Right atrium auricular region (tissue), 2 donors: Measurements from ENCODE around the gene FNDC4. TPM values are rescaled to one million over a fixed set of nuclear protein-coding genes. Genes with fewer than 3 reads are reported as not detected.

Experiments
- DNase-seq: peaks from one replicate; pipeline ENCODE4 v3.0.0-alpha.2; 2019; ENCODE audit warnings: low spot score
- H3K27ac ChIP-seq, 2 donors: fragments of 200-600 bp; sonication (generic); 1 replicate in 1 of 2; 2 replicates in 1 of 2; pipeline ENCODE4 v1.5.1; 2016 to 2019
- H3K27me3 ChIP-seq, 2 donors: fragments of 200-600 bp; sonication (generic); one replicate each; pipeline versions ENCODE4 v1.5.1 to v1.6.0; 2017 to 2019
- H3K36me3 ChIP-seq: fragments of 200-600 bp; sonication (generic); one replicate; pipeline ENCODE4 v1.5.1; 2016
- H3K4me1 ChIP-seq, 2 donors: fragments of 200-600 bp; sonication (generic); one replicate each; pipeline versions ENCODE4 v1.5.1 to v1.6.0; 2017 to 2019
- H3K4me3 ChIP-seq, 2 donors: fragments of 200-600 bp; sonication (generic); 1 replicate in 1 of 2; 2 replicates in 1 of 2; pipeline ENCODE4 v1.5.1; 2017 to 2019; ENCODE audit warnings: mild to moderate bottlenecking in 1 of 2, moderate library complexity in 1 of 2
- H3K9me3 ChIP-seq, 2 donors: fragments of 200-600 bp; sonication (generic); one replicate each; pipeline ENCODE4 v1.5.1; 2019
- CTCF ChIP-seq, 2 donors: fragments of 200-600 bp; sonication (generic); IDR thresholded peaks; one replicate each; pipeline ENCODE4 v1.5.1; 2019; ENCODE audit warnings: antibody characterized with exemption in 2 of 2
- total RNA-seq, 2 donors: library from RNA; depleted of rRNA; stranded (reverse); fragments of >200 nt; gene quantifications; one replicate each; pipeline ENCODE4 v1.1.0, GENCODE V29; 2016

The FNDC4 gene
- total RNA-seq, 2 donors from 2014 or later, result 2.2 to 19.3 TPM

DNA sequence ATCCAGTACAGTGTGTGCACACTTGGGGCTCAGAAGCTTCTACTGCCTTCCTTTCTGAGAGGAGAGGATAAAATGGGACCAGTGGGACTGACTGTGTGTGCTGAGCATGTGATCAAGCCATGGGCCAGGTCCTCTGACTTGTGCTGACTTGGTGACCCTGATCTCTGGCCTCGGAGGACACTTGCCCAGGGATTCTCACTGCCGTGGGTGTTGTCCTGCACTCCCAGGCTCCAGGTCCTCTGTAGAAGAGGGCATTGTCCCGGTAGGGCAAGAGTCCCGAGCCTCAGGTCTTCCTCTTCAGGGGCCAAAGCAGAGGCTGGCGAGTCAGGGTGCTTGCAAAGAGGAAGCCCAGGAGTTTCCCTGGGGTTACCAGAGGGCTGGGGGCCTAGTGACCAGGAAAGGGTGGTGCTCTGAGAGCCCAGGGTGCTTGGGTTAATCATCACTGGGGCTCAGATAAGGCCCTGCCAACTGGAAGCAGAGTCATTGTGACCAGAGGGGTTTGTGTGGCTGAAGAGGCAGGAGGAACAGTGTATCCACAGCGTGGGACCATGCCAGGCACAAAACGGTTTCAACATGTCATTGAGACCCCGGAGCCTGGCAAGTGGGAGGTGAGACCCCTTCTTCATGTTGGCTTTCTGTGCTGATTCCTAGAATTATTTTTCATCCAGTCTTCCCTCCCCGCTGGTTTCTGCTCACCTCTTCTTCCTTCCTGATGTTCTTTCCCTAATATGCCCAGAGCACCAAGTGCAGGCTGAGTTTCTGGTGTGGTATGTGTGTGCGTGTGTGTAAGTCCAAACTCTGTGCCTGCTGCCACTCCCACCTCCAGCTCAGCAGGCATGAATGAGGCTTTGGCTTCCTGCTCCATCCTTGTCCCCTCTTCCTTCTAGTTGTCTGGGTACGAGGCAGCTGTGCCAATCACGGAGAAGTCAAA is 1.6 kb upstream of the FNDC4 start, which contains the start of gene GCKR:
Gene GCKR (plus strand): TSS at position 483 of the 931 bp plus-strand sequence. CDS start 66 bp downstream, at position 549.
- peaks cover 0 to 15% of the 10 kb centered on the region in 2 donors for H3K4me1 ChIP-seq
- no peak for DNase-seq
- H3K27me3 ChIP-seq, result no peaks in the 10 kb centered on the region
- no peak within 1 kb of the TSS for H3K4me3 ChIP-seq
- TF ChIP-seq CTCF (IDR thresholded peaks at IDR 0.05), result no peak
- no peak within 1 kb of the TSS for H3K27ac ChIP-seq
- no peaks in the 10 kb centered on the region for H3K36me3 ChIP-seq
- H3K9me3 ChIP-seq, result no peaks in the 10 kb centered on the region

DNA sequence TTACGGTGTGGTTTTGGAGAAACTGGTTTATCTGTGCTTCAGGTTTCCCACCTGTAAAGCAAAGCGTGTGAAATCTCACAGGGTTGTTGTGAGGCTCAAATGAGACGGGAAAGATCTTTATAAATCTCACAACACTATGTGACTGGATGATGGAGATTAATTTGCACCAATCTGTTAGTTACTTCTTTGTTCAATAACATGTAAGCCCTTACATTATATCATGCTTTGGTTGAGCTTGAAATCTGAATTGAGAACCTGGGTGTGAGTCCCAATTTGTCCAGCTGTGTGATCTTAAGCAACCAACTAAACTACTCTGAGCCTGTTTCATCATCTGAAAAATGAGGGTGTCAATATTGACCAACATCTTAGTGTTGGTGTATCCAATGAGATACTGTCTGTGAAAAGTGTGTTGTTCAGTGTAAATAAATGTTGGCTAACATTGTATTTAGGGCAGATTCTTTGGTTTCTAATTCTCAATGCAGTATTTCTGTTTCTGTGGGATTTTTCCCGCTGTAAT is 898 bp upstream of the FNDC4 start:
- Histone ChIP-seq H3K4me3 (no peak overlapping the region), H3K4me1 (peaks cover 0 to 15% of the 10 kb centered on the region in 2 donors), H3K27ac (no peak overlapping the region), H3K9me3 (no peaks in the 10 kb centered on the region), H3K27me3 (no peaks in the 10 kb centered on the region), H3K36me3 (no peaks in the 10 kb centered on the region)
- no peak for DNase-seq
- TF ChIP-seq CTCF (IDR thresholded peaks at IDR 0.05), result no peak

DNA sequence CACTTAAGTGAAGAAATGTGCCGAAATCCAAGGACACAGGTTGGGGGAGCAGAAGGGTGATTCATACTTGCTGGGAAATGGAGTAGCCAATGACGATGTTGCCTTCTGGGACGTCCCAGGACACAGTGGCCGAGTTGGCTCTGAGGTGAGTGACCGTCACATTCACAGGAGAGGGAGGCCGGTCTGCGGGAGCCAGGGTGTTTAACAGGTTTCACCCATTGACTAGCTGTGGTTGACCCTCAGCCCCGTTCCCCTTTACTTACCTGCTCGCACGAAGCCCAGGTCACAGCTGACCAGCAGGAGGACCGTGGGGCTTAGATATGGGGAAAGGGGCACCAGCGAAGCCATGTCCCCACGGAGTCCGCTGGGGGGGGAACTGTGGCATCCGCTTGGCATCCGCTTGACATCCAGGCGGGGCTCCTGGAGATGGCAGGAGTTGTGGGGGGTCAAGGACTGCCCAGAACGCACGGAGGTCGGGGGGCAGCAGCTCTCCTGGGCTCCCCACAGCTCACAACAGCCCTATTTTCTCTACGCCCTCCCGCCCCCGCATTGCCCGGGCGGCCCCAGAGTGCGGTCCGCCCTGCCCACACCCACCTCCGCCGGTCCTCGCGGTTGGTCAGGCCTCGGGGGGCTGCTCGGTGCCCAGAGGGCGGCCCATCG is 586 bp downstream of the FNDC4 start:
- no peak for TF ChIP-seq CTCF (IDR thresholded peaks at IDR 0.05)
- peak; percentile 85 for DNase-seq
- peak overlapping the region in 1 of 2 donors; percentile 48 for H3K27ac ChIP-seq
- no peaks in the 10 kb centered on the region for H3K36me3 ChIP-seq
- H3K27me3 ChIP-seq, result no peaks in the 10 kb centered on the region
- H3K4me1 ChIP-seq, result peaks cover 0 to 20% of the 10 kb centered on the region in 2 donors
- H3K9me3 ChIP-seq, result no peaks in the 10 kb centered on the region
- H3K4me3 ChIP-seq, result peak overlapping the region; percentile 40 to 60

DNA sequence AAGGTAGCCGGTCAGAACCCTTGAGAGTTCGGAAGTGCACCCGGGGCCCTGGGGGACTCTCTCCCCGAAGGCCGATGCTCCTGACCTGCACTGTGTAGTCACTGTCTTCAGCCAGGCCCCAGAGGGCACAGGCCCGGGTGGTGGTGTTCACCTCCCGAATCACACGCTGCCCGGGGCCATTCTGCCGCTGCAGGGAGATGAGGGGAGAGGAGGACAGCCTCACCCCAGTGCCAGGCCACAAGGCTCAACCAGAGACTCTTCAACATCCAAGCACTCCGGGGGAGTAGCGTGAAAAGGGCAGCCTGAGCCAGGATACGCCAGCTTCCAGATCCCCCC is 1.1 kb downstream of the FNDC4 start:
- Histone ChIP-seq H3K4me1 (peaks cover 0 to 25% of the 10 kb centered on the region in 2 donors), H3K27me3 (no peaks in the 10 kb centered on the region), H3K9me3 (no peaks in the 10 kb centered on the region), H3K4me3 (no peak overlapping the region), H3K27ac (peak overlapping the region in 1 of 2 donors; percentile 48), H3K36me3 (no peaks in the 10 kb centered on the region)
- no peak for TF ChIP-seq CTCF (IDR thresholded peaks at IDR 0.05)
- DNase-seq, result no peak

DNA sequence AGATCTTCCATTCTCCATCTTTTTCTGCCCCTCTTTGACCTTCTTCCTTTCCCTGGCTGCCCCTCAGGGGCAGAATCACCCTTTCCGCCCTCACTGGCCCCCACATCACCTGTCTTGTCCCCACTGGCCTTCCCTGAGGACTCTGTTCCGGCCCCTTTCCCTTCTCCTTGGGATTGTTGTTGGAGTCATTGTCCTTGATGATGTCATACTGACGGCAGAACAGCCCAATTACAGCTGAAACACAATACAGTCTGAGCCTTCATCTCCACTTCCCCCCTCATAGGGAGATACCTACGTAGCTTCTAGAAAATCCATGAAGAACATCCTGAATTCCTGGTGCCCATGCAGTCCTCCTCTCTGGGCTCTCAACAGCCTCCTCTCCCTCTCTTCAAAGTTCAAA is 2.4 kb downstream of the FNDC4 start:
- Histone ChIP-seq H3K27me3 (no peaks in the 10 kb centered on the region), H3K9me3 (no peaks in the 10 kb centered on the region), H3K4me1 (peaks cover 0 to 31% of the 10 kb centered on the region in 2 donors), H3K4me3 (no peak overlapping the region), H3K27ac (no peak overlapping the region), H3K36me3 (no peaks in the 10 kb centered on the region)
- TF ChIP-seq CTCF (IDR thresholded peaks at IDR 0.05), result no peak
- no peak for DNase-seq
